K562 (cell line): ENCODE measurements around the gene HDAC9. TPM values are rescaled to one million over a fixed set of nuclear protein-coding genes. Genes with fewer than 3 reads are reported as not detected.

Experiments
- ATAC-seq: fragments of 200-7000 bp; cut with Tn5 transposase; 3 replicates; pipeline ENCODE4 v1.9.1; 2020; ENCODE audit warnings: moderate library complexity
- BruUV-seq: library from RNA; stranded (reverse); fragments of 400-500 nt; replicated peaks from 2 replicates; lab custom pipeline; 2021; lab: Mats Ljungman, UMichigan
- CTCF ChIA-PET: fragments of 300-600 bp; formaldehyde crosslinking; extraction: SDS; loops from one replicate; lab custom pipeline; 2021; ENCODE audit warnings: low intra/inter-chr PET ratio; lab: Yijun Ruan, JAX
- POLR2A ChIA-PET: fragments of 300-600, 350-650 bp; sonication (Branson Sonifier 250); formaldehyde crosslinking; extraction: SDS; loops from one replicate; lab custom pipeline; 2021; ENCODE audit warnings: antibody characterized with exemption, inconsistent platforms; lab: Yijun Ruan, JAX
- DNase-seq, 4 experiments: peaks; one replicate each; pipeline versions ENCODE4 v3.0.0 to v3.0.0-alpha.2; 2011 to 2018; ENCODE audit warnings: low spot score in 3 of 4, mixed read lengths in 3 of 4; ENCODE audit errors: extremely low read depth in 1 of 4
- FAIRE-seq: peaks from 2 replicates; lab custom pipeline; 2011; peaks lifted over from hg19 to GRCh38; lab: Jason Lieb, UNC
- H2AFZ ChIP-seq: 2 replicates; pipeline ENCODE4 v1.6.0; 2011; ENCODE audit warnings: low read depth, low read length, control low read depth, inconsistent platforms
- H3K27ac ChIP-seq: fragments of 200-600 bp; 3 replicates; pipeline ENCODE4 v1.8.0; 2011; ENCODE audit warnings: low read depth, mild to moderate bottlenecking, control low read depth, inconsistent platforms, low read length, moderate library complexity, mixed read lengths; ENCODE audit errors: extremely low read depth
- H3K27me3 ChIP-seq, 2 experiments: fragments of 300-600 bp in 1 of 2; 2 replicates in 1 of 2; 3 replicates in 1 of 2; pipeline versions ENCODE4 v1.6.0 to v1.8.0; 2011; ENCODE audit warnings: inconsistent platforms in 2 of 2, low read length in 2 of 2, mild to moderate bottlenecking in 1 of 2, mixed read lengths in 1 of 2, moderate library complexity in 1 of 2; ENCODE audit not compliant: control insufficient read depth in 2 of 2, insufficient read depth in 2 of 2
- H3K36me3 ChIP-seq: fragments of 300-600 bp; 3 replicates; pipeline ENCODE4 v1.8.0; 2011; ENCODE audit warnings: mild to moderate bottlenecking, low read length, inconsistent platforms; ENCODE audit not compliant: control insufficient read depth, insufficient read depth
- H3K4me1 ChIP-seq, 2 experiments: fragments of 200-600 bp in 1 of 2; replicated peaks in 1 of 2; 2 replicates in 1 of 2; 3 replicates in 1 of 2; pipeline versions ENCODE4 v1.5.1 to v1.8.0; 2011; ENCODE audit warnings: inconsistent platforms in 2 of 2, low read length in 2 of 2, mild to moderate bottlenecking in 1 of 2, mixed read lengths in 1 of 2, moderate library complexity in 1 of 2; ENCODE audit not compliant: control insufficient read depth in 2 of 2, insufficient read depth in 2 of 2
- H3K4me2 ChIP-seq: 2 replicates; pipeline ENCODE4 v1.6.1; 2011; ENCODE audit warnings: low read length, control low read depth, inconsistent platforms, mixed read lengths; ENCODE audit not compliant: insufficient read depth
- H3K4me3 ChIP-seq: fragments of 200-600 bp; sonication (generic), shearing (Covaris generic); 2 replicates; pipeline ENCODE4 v1.5.1; 2016; ENCODE audit warnings: control low read depth, inconsistent platforms
- H3K79me2 ChIP-seq: fragments of 200-600 bp; 3 replicates; pipeline ENCODE4 v1.8.0; 2011; ENCODE audit warnings: low read length, inconsistent platforms; ENCODE audit not compliant: control insufficient read depth, insufficient read depth
- H3K9ac ChIP-seq, 2 experiments: 2 replicates each; pipeline versions ENCODE4 v1.6.0 to v1.6.1; 2011; ENCODE audit warnings: low read depth in 2 of 2, low read length in 2 of 2, control low read depth in 1 of 2, inconsistent platforms in 1 of 2, mild to moderate bottlenecking in 1 of 2, mixed read lengths in 1 of 2; ENCODE audit not compliant: insufficient read depth in 1 of 2
- H3K9me1 ChIP-seq: one replicate; pipeline ENCODE4 v1.6.0; 2011; ENCODE audit warnings: inconsistent platforms, mild to moderate bottlenecking, low read length, moderate library complexity; ENCODE audit not compliant: control insufficient read depth, insufficient read depth
- H3K9me3 ChIP-seq: replicated peaks from 2 replicates; pipeline ENCODE4 v1.5.1; 2011; ENCODE audit warnings: low read depth, low read length, inconsistent platforms; ENCODE audit not compliant: control insufficient read depth, insufficient read depth
- H4K20me1 ChIP-seq: replicated peaks from 2 replicates; pipeline ENCODE4 v1.6.1; 2011; ENCODE audit warnings: low read length, inconsistent platforms, mixed read lengths; ENCODE audit not compliant: control insufficient read depth, insufficient read depth
- ADNP ChIP-seq: fragments of 200-800 bp; sonication (Bioruptor generic); IDR thresholded peaks from 2 replicates; pipeline ENCODE4 v1.6.1; 2016; ENCODE audit warnings: missing genetic modification characterization, missing compliant biosample characterization
- ATF6 ChIP-seq: sonication (generic); formaldehyde crosslinking; IDR thresholded peaks from 2 replicates; pipeline ENCODE4 v1.4.0; 2020; ENCODE audit warnings: mild to moderate bottlenecking, missing genetic modification reagents
- DNMT1 ChIP-seq: fragments of 450-650 bp; IDR thresholded peaks from 2 replicates; pipeline ENCODE4 v1.6.1; 2016; ENCODE audit warnings: antibody characterized with exemption, mild to moderate bottlenecking
- E2F3 ChIP-seq: fragments of 250-450 bp; sonication (Bioruptor Pico); IDR thresholded peaks from 2 replicates; pipeline ENCODE4 v1.4.0; 2020; ENCODE audit warnings: mild to moderate bottlenecking
- GABPB1 ChIP-seq: sonication (generic); formaldehyde crosslinking; IDR thresholded peaks from 2 replicates; pipeline ENCODE4 v1.8.0; 2022; ENCODE audit warnings: mild to moderate bottlenecking, missing genetic modification reagents
- HINFP ChIP-seq: fragments of 450-650 bp; conservative IDR thresholded peaks from 2 replicates; pipeline ENCODE4 v1.6.1; 2016; ENCODE audit warnings: missing genetic modification characterization, low read depth, mild to moderate bottlenecking, control low read depth, missing compliant biosample characterization
- MAFG ChIP-seq: fragments of 450-650 bp; conservative IDR thresholded peaks from 2 replicates; pipeline ENCODE4 v1.6.1; 2016; ENCODE audit warnings: missing genetic modification characterization, missing compliant biosample characterization
- MYC ChIP-seq, 2 experiments: fragments of 250-450 bp in 1 of 2; sonication (Bioruptor Pico) in 1 of 2; IDR thresholded peaks; 2 replicates each; pipeline versions ENCODE4 v1.5.1 to v1.6.1; 2012 to 2021; ENCODE audit warnings: low read depth in 2 of 2, borderline replicate concordance in 1 of 2, improper control_type of control experiment in 1 of 2, low read length in 1 of 2, mild to moderate bottlenecking in 1 of 2, moderate library complexity in 1 of 2
- SREBF2 ChIP-seq: sonication (generic); formaldehyde crosslinking; IDR thresholded peaks from 2 replicates; pipeline ENCODE4 v1.4.0; 2020; ENCODE audit warnings: mild to moderate bottlenecking, missing genetic modification reagents
- SUPT5H ChIP-seq: fragments of 450-650 bp; IDR thresholded peaks from 2 replicates; pipeline ENCODE4 v1.6.1; 2016
- WGBS: fragments of 100-300 bp; shearing (Covaris generic); methylation state at CpG from one replicate; pipeline ENCODE4 v1.1.6; 2016; ENCODE audit warnings: low coverage, mixed read lengths; ENCODE audit not compliant: insufficient coverage; ENCODE audit errors: missing lambda C conversion rate; 5-methylcytosine and 5-hydroxymethylcytosine counted together
- in situ Hi-C: fragments of 300-500 bp; cut with MboI; formaldehyde crosslinking; loops from 4 replicates; pipeline ENCODE4 v1.15.0; 2018; ENCODE audit warnings: inconsistent platforms, mixed read lengths
- intact Hi-C: fragments of 100-400 bp; cut with micrococcal nuclease; formaldehyde crosslinking; loops from 2 replicates; pipeline ENCODE4 v1.14.2; 2022
- polyA plus RNA-seq, 8 experiments: library from polyadenylated mRNA; depleted of rRNA in 4 of 8; stranded (reverse) in 5 of 8; unstranded in 3 of 8; fragments of >200 nt; fragmentation: Nextera tagmentation in 2 of 8; fragmentation: Illumina TruSeq in 1 of 8; extraction: Ambion mirVana in 2 of 8; extraction: Trizol in 1 of 8; gene quantifications; 2 replicates each; pipeline versions ENCODE4 v1.2.1 to v1.2.3, GENCODE V29; 2011 to 2014; ENCODE audit warnings: inconsistent platforms in 1 of 8, missing spikeins in 1 of 8
- total RNA-seq, 7 experiments: library from RNA; depleted of rRNA in 6 of 7; stranded (reverse); fragments of >200 nt in 6 of 7; fragmentation: Illumina TruSeq in 2 of 7; extraction: Trizol in 2 of 7; gene quantifications; 2 replicates each; pipeline versions ENCODE4 v1.2.1 to v1.2.3, GENCODE V29; 2011 to 2021; ENCODE audit warnings: low replicate concordance in 1 of 7
- TF ChIP-seq, protein P1 (sequence below): IDR thresholded peaks from 3 replicates; pipeline ENCODE4 v1.6.1; 2011; ENCODE audit warnings: borderline replicate concordance, mild to moderate bottlenecking; ENCODE audit not compliant: insufficient read length, insufficient read depth
- TF ChIP-seq, protein P2 (sequence below): sonication (generic); formaldehyde crosslinking; IDR thresholded peaks from 2 replicates; pipeline ENCODE4 v1.5.0; 2020; ENCODE audit warnings: missing genetic modification reagents
- TF ChIP-seq, protein P3 (sequence below): IDR thresholded peaks from 2 replicates; pipeline ENCODE4 v1.6.1; 2016; ENCODE audit warnings: missing genetic modification characterization, missing compliant biosample characterization

HDAC9 gene
- total and polyA plus RNA-seq, 9 of the 15 experiments (the other 6 are each of a cell fraction or from before 2014, with no cell fraction given): 0.08 to 0.91 (median 0.33) TPM

GRCh38 chr7:18993933-18994668, 498.6 kb downstream of the HDAC9 start:
- Histone ChIP-seq H3K4me2 (no peak overlapping the region), H3K27ac (no peak overlapping the region), H3K9me1 (no peaks in the 10 kb centered on the region), H3K9ac (no peak overlapping the region), H3K9me3 (no peaks in the 10 kb centered on the region), H3K36me3 (no peaks in the 10 kb centered on the region), H2AFZ (no peak overlapping the region), H3K4me3 (no peak overlapping the region), H3K79me2 (no peaks in the 10 kb centered on the region), H3K4me1 (no peaks in the 10 kb centered on the region), H3K27me3 (no peaks in the 10 kb centered on the region), H4K20me1 (no peaks in the 10 kb centered on the region)
- in situ Hi-C loops: no loop called here
- FAIRE-seq: no peak
- no TSS peak for BruUV-seq
- 0% methylated on average over 3 of the region's 3 CpGs for WGBS
- intact Hi-C loops: no loop called here
- CTCF ChIA-PET: no interaction called here
- POLR2A ChIA-PET: no interaction called here
- no peak for ATAC-seq
- DNase-seq: no peak
- no peak for TF ChIP-seq HINFP (tag)
- TF ChIP-seq GABPB1 (CRISPR knock-in tag): no peak
- no peak for TF ChIP-seq DNMT1
- no peak for TF ChIP-seq ADNP (tag)
- TF ChIP-seq SUPT5H: no peak
- TF ChIP-seq MYC (IDR thresholded peaks at IDR 0.05; ENCODE audit: low read depth, low read length): no peak
- no peak for TF ChIP-seq MYC (CRISPR knock-in tag; IDR thresholded peaks at IDR 0.05; ENCODE audit: borderline replicate concordance, low read depth)
- TF ChIP-seq, protein P1, sequence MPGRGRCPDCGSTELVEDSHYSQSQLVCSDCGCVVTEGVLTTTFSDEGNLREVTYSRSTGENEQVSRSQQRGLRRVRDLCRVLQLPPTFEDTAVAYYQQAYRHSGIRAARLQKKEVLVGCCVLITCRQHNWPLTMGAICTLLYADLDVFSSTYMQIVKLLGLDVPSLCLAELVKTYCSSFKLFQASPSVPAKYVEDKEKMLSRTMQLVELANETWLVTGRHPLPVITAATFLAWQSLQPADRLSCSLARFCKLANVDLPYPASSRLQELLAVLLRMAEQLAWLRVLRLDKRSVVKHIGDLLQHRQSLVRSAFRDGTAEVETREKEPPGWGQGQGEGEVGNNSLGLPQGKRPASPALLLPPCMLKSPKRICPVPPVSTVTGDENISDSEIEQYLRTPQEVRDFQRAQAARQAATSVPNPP: no peak
- TF ChIP-seq, protein P2, sequence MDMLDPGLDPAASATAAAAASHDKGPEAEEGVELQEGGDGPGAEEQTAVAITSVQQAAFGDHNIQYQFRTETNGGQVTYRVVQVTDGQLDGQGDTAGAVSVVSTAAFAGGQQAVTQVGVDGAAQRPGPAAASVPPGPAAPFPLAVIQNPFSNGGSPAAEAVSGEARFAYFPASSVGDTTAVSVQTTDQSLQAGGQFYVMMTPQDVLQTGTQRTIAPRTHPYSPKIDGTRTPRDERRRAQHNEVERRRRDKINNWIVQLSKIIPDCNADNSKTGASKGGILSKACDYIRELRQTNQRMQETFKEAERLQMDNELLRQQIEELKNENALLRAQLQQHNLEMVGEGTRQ (CRISPR knock-in tag): no peak
- no peak for TF ChIP-seq MAFG (tag)
- no peak for TF ChIP-seq E2F3 (CRISPR knock-in tag)
- no peak for TF ChIP-seq SREBF2 (CRISPR knock-in tag)
- no peak for TF ChIP-seq ATF6
- TF ChIP-seq, protein P3, sequence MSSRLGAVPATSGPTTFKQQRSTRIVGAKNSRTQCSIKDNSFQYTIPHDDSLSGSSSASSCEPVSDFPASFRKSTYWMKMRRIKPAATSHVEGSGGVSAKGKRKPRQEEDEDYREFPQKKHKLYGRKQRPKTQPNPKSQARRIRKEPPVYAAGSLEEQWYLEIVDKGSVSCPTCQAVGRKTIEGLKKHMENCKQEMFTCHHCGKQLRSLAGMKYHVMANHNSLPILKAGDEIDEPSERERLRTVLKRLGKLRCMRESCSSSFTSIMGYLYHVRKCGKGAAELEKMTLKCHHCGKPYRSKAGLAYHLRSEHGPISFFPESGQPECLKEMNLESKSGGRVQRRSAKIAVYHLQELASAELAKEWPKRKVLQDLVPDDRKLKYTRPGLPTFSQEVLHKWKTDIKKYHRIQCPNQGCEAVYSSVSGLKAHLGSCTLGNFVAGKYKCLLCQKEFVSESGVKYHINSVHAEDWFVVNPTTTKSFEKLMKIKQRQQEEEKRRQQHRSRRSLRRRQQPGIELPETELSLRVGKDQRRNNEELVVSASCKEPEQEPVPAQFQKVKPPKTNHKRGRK (tag): no peak
